GM21825 (cell line): ENCODE measurements around the gene DDX43.
"Not testable (repeated sequence)": the region's sequence is repeated elsewhere in the genome, so short reads cannot be mapped to it uniquely, and the experiment has no call there.

Experiments
- ATAC-seq: cut with Tn5 transposase; IDR thresholded peaks from one replicate; pipeline ENCODE4 v1.9.1; 2021; ENCODE audit warnings: mild to moderate bottlenecking, moderate library complexity; ENCODE audit not compliant: unreplicated experiment

The DDX43 gene

DNA sequence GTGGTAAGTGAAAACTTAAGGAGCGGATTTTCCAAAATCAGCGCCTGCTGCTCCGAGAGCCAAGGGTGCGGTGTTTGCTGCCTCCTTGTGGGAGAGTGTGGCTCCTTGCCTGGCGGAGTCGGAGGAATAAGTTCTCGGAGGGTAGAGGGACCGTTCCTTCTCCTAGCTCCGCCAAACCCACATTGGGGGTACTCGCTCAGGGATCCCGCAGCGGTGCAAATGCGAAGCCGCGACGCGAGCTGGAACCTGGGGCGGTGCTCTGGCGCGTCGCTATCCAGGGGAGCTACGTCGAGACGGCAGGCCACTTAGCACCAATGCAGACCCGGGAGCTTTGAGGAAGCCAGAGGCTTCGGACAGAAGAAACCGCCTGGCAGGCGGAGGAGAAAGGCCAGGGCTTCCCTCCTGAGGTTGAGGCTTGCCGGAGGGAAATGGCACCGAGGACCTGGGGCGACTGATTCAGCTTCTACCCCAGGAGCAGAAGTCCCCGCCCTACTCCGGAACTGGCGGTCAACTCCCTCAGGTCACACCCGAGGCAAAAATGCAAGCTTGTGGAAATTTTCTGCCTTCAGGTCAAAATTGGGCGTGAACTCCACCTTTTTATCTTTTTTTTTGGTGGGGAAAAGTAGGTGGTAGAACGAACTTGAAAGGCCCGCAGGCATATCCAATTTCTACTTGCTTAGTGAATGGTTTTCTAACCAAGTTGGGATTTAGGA lies 5.7 kb upstream of the DDX43 start:
- peak; percentile 77 for ATAC-seq

DNA sequence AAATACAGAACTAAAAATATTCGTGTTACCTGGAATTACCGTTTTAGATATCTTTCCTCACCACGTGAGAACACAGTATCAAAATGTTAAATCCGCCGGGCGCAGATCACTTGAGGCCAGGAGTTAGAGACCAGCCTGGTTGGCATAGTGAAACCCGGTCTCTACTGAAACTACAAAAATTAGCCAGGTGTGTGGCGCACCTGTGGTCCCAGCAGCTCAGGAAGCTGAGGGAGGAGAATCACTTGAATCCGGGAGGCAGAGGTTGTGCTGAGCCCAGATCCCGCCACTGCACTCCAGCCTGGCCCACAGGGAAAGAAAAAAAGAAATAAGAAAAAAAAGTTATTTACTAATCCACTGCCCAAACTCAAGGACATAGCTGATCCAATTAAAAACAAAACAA lies 4.8 kb upstream of the DDX43 start:
- ATAC-seq, result no peak

DNA sequence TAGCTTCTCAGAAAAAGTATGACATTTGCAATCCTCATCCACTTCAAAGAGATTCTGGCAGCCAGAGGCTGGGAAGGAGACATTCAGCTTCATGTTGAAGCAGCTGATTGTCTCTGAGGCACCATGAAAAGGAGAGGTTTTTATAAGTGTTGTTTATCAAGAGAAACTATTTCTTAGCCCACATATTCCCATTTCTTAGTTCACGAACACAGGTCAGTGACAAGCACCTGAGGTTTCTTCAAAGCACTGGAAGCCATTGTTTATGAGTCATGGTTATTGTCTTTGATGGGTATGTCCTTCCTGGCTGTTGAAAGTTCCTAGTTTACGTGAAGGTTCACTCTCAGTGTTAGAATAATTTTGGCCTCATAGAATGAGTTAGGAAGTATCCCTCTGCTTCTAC lies 3.0 kb upstream of the DDX43 start:
- no peak for ATAC-seq

DNA sequence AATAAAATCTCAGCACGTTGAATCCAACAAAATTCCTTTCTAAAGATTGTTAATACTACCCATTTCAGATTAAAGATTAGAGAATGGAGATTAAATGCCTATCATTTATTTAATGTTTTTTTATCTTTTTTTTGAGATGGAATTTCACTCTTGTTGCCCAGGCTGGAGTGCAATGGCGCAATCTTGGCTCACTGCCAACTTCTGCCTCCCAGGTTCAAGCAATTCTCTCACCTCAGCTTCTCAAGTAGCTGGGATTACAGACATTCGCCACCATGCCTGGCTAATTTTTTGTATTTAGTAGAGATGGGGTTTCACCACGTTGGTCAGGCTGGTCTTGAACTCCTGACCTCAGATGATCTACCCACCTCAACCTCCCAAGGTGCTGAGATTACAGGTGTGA lies 2.4 kb upstream of the DDX43 start:
- ATAC-seq, result not testable (repeated sequence)

DNA sequence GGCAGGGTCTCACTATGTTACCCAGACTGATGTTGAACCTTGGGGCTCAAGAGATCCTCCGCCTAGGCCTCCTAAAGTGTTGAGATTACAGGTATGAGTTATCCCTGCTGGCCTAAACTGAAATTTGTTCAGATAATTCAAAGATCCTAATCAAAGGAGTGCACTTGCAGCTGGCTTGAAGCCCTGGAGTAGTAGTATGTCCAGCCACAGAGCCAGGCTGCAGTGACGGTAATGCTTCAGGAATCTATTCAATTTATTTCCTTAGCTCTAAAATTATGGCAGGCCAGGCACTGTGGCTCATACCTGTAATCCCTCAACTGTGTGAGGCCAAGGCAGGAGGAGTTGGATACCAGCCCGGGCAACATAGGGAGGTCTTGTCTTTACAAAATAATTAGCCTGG lies 1.4 kb upstream of the DDX43 start:
- no peak for ATAC-seq

DNA sequence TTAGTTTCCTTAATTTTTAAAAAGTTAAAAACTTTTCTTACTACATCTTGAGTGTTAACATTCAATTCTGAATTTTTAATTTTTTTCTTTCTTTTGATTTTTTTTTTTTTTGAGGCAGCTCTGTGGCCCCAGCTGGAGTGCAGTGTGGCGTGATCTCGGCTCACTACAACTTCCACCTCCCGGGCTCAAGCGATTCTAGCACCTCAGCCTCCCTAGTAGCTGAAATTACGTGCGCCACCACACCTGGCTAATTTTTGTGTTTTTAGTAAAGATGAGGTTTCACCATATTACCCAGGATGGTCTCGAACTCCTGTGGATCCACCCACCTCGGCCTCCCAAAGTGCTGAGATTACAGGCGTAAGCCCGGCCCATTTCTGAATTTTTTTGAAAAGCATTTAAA lies 1.2 kb downstream of the DDX43 start:
- ATAC-seq, result no peak

DNA sequence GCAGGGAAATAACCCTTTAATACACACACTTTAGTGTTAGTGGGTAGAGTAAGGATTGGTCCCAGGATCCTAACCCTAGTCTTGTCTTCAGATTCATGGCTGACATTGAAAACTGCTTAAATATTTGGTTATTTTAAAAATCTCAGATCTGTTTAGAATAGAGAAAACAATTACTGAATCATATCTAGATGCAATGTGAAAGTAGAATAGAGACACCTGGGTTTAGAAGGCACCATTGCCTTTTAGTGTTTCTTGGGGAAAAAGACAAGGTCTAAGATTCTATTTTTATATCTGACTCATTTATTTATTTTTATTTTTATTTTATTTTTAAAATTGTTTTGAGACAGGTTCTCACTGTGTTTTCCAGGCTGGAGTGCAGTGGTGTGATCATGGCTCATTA lies 6.0 kb downstream of the DDX43 start:
- ATAC-seq, result no peak

DNA sequence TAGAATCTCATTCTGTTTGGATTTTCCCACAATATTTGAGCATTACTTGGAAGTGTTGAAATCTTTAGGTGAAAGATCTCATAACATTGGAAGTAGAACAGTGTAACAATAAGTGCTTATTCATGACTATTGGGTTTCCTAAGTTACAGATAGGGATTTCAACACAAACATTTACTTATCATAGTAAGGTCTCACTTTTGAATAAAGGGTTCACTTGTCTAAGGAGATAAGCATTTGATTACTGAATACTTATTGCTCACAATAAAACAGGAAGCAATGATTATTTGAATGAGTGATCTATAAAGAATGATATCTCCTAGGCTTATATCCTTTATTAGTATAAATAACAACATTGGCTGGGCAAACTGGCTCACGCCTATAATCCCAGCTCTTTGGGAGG lies 14.8 kb downstream of the DDX43 start:
- ATAC-seq, result no peak

DNA sequence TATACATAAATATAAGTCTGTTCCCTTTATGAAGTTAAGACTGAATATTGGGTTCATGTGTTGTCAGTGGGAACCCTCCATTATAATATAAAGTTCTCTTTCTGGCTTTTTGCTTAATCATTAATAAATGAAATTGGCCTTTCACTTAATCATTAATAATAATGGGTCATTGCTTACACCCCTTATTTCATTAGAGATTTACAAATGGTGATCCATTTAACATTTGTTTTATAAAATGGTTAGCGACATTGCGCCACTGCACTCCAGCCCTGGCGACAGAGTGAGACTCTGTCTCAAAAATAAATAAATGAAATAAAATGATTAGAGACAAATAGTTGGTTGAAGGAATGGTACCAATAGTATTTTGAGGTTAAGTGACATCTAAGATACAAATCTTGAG lies 18.5 kb downstream of the DDX43 start:
- ATAC-seq, result no peak

DNA sequence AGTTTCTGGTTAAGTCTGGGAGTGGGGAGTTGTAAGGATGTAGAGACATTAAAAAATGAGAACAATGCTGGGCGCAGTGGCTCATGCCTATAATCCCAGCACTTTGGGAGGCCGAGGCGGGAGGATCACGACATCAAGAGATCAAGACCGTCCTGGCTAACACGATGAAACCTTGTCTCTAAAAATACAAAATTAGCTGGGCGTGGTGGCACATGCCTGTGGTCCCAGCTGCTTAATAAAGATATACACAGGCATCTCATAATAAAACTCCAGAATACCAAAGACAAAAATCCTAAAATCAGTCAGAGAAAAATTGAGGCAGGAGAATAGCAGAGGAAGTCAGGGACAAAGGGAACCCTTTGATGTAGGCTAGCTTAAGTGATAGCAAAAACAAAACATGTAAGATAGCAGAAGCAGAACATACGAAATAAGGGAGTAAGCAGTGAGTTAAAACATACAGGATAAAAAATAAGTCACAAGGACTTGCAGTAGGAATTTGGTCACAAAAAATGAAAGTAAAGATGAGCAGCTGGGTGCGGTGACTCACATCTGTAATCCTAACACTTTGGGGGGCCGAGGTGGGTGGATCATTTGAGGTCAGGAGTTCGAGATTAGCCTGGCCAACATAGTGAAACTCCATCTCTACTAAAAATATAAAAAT lies 23.6 kb downstream of the DDX43 start:
- ATAC-seq, result no peak

DNA sequence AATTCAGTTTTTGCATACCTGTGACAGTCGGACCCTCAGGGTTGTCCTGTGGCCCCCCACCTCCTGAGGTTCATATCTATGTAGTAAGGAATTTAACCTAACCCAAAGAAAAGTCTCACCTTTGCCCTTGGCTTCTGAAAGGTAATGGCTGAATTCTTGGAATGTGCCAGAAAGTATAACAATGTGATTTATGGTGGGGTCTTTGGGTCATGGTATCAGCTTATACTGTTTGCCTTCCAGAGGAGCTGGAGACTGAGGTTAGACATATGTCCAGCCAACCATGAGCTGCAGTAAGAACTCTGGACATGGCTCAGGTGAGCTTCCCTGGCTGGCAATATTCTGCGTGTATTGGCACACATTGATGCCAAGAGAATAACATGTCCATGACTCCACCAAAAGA lies 26.9 kb downstream of the DDX43 start:
- ATAC-seq, result no peak

DNA sequence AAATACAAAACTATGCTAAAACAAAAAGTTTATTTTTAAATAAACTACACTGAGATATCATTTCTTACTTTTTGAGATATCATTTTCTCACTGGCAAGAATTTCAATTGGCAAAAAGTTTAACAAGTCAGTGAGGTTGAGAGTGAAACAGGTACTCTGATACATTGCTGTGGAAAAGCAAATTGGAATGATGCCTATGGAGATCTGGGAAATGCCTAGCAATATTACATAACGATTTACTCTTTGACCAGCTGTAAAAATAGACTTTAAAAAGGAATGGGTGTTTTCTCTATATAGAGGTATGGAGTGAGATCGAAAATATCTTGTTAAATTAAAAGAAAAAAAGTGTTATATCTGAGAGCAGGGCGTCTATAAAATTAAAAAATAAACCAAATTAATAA lies 40.6 kb downstream of the DDX43 start:
- ATAC-seq, result no peak

DNA sequence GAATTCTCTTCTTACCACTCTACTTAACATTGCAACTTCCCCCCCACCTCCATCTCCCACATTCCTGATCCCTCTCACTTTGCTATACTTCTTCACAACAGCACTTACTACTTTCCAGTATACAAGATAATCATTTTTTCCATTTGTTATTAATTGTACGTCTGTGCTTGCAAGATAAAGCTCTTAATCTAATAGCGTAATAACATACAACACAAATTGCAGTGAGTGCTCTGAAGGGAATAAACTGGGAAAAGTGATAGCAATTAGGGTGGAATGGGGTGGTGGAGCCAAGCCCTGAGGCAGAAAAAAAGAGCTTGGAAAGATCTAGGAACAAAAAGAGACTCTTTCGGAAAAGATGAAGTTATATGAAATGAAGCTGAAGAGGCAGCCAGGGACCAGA lies 48.9 kb downstream of the DDX43 start:
- no peak for ATAC-seq

DNA sequence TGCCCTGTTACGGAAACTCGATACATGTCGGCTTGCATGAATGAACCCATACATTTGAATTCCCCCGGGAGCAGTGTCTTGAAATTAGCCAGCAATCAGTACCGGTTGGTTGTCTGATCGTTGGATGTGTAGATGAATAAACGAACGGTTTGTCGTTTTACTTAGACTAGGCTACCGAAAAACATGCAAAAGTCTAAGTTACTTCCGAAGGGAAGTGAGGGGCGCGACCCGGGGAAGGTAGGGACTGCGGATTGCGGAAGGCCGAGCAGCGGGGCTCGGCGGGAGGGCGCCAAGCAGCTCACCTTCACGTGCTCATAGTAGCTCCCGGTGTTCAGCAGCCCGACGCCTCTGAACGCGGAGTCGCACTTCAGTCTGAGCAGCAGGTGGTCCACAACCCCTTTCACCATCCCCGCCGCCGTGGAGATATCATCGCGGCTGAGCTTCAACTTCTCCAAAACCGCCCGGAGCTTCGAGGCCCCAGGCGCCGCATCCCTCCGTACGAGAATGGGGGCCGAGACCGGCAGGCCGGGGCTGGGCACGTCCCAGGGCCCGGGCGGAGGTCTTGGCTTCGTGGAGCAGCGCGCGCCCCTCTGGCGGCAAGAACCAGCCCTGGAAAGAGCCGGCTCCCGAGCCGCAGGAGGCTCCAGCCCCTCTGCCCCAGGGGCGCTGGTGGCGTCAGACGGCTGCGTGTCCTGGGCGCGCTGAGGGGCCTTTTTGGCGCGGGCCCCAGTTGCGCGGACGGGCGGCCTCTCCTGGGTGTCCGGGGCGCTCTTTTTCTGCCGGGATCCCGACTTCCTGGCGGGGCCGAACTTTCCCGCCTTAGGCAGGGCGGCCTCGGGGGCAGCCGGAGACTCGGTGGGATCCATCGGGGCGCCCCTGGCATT lies 56.8 kb downstream of the DDX43 start:
- ATAC-seq, result peak; percentile 49

DNA sequence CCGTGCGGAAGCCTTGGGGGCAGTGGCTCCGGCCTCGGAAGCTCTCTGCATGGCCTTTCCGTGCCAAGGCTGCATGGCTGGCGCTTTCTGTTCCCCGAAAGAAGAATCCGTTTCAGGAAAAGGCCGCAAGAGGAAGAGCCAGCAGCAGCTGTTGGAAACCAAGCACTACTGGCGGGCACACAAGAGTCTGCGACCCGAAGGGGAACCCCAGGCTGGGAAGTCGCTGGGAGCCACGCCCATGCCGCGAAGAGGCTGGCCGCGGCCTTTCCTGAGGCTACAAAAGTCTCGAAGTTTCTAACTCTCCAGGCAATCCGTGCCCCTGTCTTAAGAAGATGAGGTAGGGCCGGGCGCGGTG lies 57.5 kb downstream of the DDX43 start, which contains the start of gene CGAS:
Gene CGAS (minus strand): TSS at position 191 of the 355 bp plus-strand sequence. CDS start 116 bp downstream, at position 75.
- ATAC-seq, result peak; percentile 79

DNA sequence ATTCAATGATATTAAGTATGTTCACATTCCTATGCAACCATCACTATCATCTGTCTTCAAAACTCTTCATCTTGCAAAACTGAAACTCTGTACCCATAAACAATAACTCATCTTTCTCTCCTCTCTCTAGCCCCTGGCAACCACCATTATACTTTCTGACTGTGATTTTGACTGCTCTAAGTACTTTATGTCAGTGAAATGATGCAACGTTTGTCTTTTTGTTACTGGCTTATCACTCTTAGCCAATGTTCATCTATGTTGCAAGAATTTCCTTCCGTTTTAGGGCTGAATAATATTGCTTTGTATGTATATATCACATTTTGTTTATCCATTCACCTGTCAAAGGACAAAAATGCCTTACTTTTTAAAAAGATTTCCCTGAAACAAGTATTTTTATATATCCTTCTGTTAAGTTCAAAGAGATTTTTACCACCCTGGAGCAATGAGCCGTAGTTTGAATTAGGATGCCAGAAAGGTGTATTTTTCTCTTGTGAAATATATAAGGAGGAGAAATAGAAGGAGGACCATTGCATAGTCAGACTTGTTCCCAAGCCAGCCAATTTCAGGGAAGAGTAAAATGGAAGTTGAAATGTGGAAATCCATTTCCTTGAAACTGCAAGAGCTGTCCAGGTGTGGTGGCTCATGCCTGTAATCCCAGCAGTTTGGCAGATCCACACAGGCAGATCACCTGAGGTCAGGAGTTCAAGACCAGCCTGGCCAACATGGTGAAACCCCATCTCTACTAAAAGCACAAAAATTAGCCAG lies 61.4 kb downstream of the DDX43 start:
- no peak for ATAC-seq

DNA sequence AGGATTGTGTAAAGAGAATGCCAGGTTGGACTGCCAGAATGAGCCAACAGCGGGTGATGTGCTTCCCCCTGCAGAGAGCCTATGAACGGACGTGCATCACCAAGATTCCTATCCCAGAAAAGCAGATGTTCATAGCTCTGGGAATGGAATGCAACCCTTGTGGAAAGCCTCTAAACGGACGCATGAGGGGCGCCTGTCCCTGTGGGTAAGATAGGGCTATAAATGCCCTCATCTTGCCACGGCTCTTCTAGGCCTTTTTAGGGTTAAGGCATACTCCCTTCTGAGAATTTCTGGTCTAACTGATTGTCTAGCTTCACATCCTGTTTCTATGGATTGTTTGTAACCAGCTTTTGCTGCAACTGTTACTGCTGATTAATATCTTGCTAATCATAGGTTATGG lies 64.8 kb downstream of the DDX43 start:
- ATAC-seq, result not testable (repeated sequence)

DNA sequence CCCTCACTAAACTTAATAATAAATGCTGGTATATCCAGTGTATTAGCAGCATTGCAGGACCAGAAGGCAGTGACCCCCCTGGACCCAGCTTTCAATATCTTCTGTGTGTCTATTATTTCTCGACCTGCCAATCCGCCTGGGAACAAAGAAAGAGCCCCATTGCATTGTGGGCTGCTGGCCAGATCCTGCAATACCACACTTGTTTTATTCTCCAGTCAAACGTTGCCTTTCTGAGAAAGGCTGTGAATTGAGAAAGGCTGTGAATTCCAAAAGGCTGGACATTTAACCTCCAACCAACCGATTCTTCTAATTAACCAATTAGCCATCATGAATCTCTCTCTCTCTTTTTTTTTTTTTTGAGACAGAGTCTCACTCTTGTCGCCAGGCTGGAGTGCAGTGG lies 65.4 kb downstream of the DDX43 start:
- ATAC-seq, result no peak

DNA sequence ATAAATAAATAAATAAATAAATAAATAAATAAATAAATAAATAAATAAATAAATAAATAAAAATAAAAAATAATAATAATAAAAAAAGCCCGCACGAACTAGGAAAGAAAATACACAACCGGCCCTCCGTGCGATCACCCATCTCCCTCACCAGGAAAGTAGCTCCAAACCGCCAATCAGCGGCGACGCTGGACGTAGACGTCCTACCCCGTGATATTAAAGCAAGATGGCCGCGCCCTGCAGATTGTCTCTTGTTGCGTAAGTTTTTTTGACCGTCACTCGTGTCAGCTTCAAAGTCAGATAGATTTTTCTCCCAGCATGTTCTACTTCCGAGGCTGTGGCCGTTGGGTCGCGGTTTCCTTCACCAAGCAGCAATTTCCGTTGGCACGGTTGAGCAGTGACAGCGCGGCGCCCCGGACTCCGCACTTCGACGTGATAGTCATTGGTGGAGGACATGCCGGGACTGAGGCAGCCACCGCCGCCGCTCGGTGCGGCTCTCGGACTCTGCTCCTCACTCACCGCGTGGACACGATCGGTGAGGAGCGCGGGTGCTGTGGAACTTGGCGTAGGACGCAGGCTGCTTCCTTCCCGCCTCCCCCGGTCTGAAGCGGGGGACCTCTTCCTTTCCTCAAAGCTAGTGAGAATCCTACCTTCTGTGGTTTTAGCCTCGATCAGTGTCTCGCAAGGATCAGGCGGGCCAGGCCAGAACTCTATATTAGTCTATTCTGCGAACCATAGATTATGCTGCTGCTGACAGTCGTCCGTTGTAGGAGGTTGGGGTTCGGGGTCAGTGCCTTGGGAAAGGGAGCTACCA lies 67.1 kb downstream of the DDX43 start, which contains the start of gene MTO1:
Gene MTO1 (plus strand): TSS at position 201 of the 814 bp plus-strand sequence. CDS start 118 bp downstream, at position 319.
- peak; percentile 96 for ATAC-seq
